Neuronal stem cell (in vitro differentiated cells): ENCODE measurements around the gene GNG13.

Experiments
- DNase-seq: peaks from one replicate; pipeline ENCODE4 v3.0.0-alpha.2; 2013; ENCODE audit warnings: low spot score
- H2AFZ ChIP-seq: one replicate; pipeline ENCODE4 v1.6.1; 2013; ENCODE audit warnings: mild to moderate bottlenecking, low read length, inconsistent platforms
- H2AK5ac ChIP-seq: 2 replicates; pipeline ENCODE4 v1.6.1; 2013; ENCODE audit warnings: low read depth, mild to moderate bottlenecking, inconsistent platforms, low read length, moderate library complexity, mixed read lengths
- H2BK120ac ChIP-seq: 2 replicates; pipeline ENCODE4 v1.6.1; 2013; ENCODE audit warnings: low read depth, mild to moderate bottlenecking, inconsistent platforms, low read length, moderate library complexity, mixed read lengths
- H2BK12ac ChIP-seq: one replicate; pipeline ENCODE4 v1.6.1; 2013; ENCODE audit warnings: low read length, inconsistent platforms
- H2BK15ac ChIP-seq: 2 replicates; pipeline ENCODE4 v1.6.1; 2013; ENCODE audit warnings: mild to moderate bottlenecking, low read length, inconsistent platforms, mixed read lengths
- H2BK5ac ChIP-seq: one replicate; pipeline ENCODE4 v1.6.1; 2013; ENCODE audit warnings: inconsistent platforms, mild to moderate bottlenecking, low read length, moderate library complexity
- H3K14ac ChIP-seq: one replicate; pipeline ENCODE4 v1.6.1; 2013; ENCODE audit warnings: low read length, inconsistent platforms
- H3K18ac ChIP-seq: 2 replicates; pipeline ENCODE4 v1.6.1; 2013; ENCODE audit warnings: low read length, inconsistent platforms
- H3K23ac ChIP-seq: 2 replicates; pipeline ENCODE4 v1.6.1; 2013; ENCODE audit warnings: low read depth, mild to moderate bottlenecking, mixed read lengths, low read length, inconsistent platforms; ENCODE audit not compliant: poor library complexity
- H3K27ac ChIP-seq: replicated peaks from 3 replicates; pipeline ENCODE4 v1.5.1; 2013; ENCODE audit warnings: low read length, inconsistent platforms
- H3K27me3 ChIP-seq, 3 experiments: 2 replicates each; pipeline ENCODE4 v1.6.1; 2013; ENCODE audit warnings: low read length in 3 of 3, mild to moderate bottlenecking in 2 of 3, inconsistent platforms in 1 of 3, low read depth in 1 of 3, mixed read lengths in 1 of 3, moderate library complexity in 1 of 3; ENCODE audit not compliant: control insufficient read depth in 3 of 3, insufficient read depth in 3 of 3
- H3K36me3 ChIP-seq, 2 donors: replicated peaks in 1 of 2; 2 replicates each; pipeline ENCODE4 v1.6.1; 2013; ENCODE audit warnings: low read length in 2 of 2; ENCODE audit not compliant: control insufficient read depth in 2 of 2, insufficient read depth in 2 of 2
- H3K4ac ChIP-seq: 2 replicates; pipeline ENCODE4 v1.6.1; 2013; ENCODE audit warnings: inconsistent platforms, mild to moderate bottlenecking, low read length, moderate library complexity
- H3K4me1 ChIP-seq, 2 donors: 1 replicate in 1 of 2; 2 replicates in 1 of 2; pipeline ENCODE4 v1.6.1; 2013; ENCODE audit warnings: low read length in 2 of 2, low read depth in 1 of 2; ENCODE audit not compliant: control insufficient read depth in 2 of 2, insufficient read depth in 1 of 2
- H3K4me2 ChIP-seq: one replicate; pipeline ENCODE4 v1.6.1; 2013; ENCODE audit warnings: mild to moderate bottlenecking, low read length, inconsistent platforms; ENCODE audit not compliant: insufficient read depth, poor library complexity, severe bottlenecking
- H3K4me3 ChIP-seq, 2 donors: 2 replicates each; pipeline ENCODE4 v1.5.1; 2013; ENCODE audit warnings: low read length in 2 of 2, mild to moderate bottlenecking in 2 of 2, inconsistent platforms in 1 of 2, moderate library complexity in 1 of 2
- H3K79me1 ChIP-seq: one replicate; pipeline ENCODE4 v1.6.1; 2013; ENCODE audit warnings: low read depth, mild to moderate bottlenecking, inconsistent platforms, low read length, moderate library complexity
- H3K9ac ChIP-seq: one replicate; pipeline ENCODE4 v1.6.1; 2013; ENCODE audit warnings: mild to moderate bottlenecking, low read depth, low read length, inconsistent platforms; ENCODE audit not compliant: poor library complexity
- H3K9me3 ChIP-seq, 2 donors: replicated peaks in 1 of 2; 2 replicates each; pipeline versions ENCODE3 to v1.6.1; 2013; ENCODE audit warnings: low read length in 2 of 2, mild to moderate bottlenecking in 2 of 2, inconsistent platforms in 1 of 2, low read depth in 1 of 2, mixed read lengths in 1 of 2, moderate library complexity in 1 of 2; ENCODE audit not compliant: control insufficient read depth in 2 of 2, insufficient read depth in 1 of 2
- H4K8ac ChIP-seq: one replicate; pipeline ENCODE4 v1.6.1; 2013; ENCODE audit warnings: low read depth, mild to moderate bottlenecking, inconsistent platforms, low read length, moderate library complexity
- H4K91ac ChIP-seq: one replicate; pipeline ENCODE4 v1.6.1; 2013; ENCODE audit warnings: low read length, low read depth, mild to moderate bottlenecking, inconsistent platforms; ENCODE audit not compliant: poor library complexity
- WGBS, 2 donors: extraction: QIAGEN DNeasy Blood & Tissue Kit; methylation state at CpG; one replicate each; pipeline ENCODE4 v1.1.7; 2013; ENCODE audit warnings: missing lambda C conversion rate in 2 of 2, mixed read lengths in 1 of 2; ENCODE audit not compliant: insufficient read length in 2 of 2, insufficient replicate concordance in 1 of 2; ENCODE audit errors: extremely low coverage in 2 of 2; 5-methylcytosine and 5-hydroxymethylcytosine counted together

GNG13 gene

DNA sequence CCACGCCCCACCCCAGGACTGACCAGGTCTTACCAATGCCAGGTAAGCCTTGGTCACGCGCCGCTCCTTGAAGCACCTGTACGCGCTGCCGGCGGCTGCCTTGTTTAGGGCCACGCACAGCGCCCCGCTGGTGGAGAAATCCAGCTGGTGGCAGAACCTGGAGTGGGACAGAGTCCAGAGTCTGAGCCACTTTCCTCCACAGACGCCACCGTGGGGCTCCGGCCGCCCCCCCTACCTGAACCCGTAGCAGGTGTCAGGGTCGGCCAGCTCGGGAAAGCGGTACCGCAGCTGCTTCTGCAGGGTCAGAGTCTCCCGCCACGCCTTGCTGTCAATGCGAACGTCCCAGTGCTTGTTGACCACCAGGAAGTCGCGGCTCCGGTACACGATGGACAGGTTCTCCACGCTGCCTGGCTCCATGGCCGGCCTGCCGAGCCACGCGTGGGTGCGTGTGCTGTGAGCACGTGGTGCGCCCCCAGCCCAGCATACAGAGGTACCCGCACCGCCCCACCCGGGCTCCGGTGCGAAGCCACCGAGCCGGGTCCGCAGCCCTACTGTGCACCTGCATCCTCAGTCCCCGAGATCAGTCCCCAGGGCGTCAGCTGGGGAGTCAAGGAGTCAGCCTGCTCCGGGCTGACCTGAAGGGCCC is 13.1 kb downstream of the GNG13 start:
- Histone ChIP-seq H2BK120ac (no peak overlapping the region), H3K27ac (no peak overlapping the region), H3K27me3 (peaks cover 0 to 3% (median 0%) of the 10 kb centered on the region in 3 experiments), H3K36me3 (peaks cover 34 to 49% of the 10 kb centered on the region in 2 donors), H2AFZ (no peak overlapping the region), H2BK15ac (no peak overlapping the region), H3K23ac (peak overlapping the region; percentile 81), H4K8ac (peak overlapping the region; percentile 72), H4K91ac (no peak overlapping the region), H2BK12ac (no peak overlapping the region), H3K18ac (no peak overlapping the region), H2BK5ac (no peak overlapping the region), H3K14ac (peak overlapping the region; percentile 39), H2AK5ac (peak overlapping the region; percentile 78), H3K4me2 (peak overlapping the region; percentile 89), H3K9me3 (no peaks in the 10 kb centered on the region), H3K79me1 (peaks cover 54% of the 10 kb centered on the region), H3K4me1 (peaks cover 8 to 9% of the 10 kb centered on the region in 2 donors), H3K4me3 (peak overlapping the region; percentile 75 to 98), H3K4ac (no peak overlapping the region), H3K9ac (peak overlapping the region; percentile 97)
- DNase-seq = no peak
- no CpG with 5 or more reads among the region's 47 CpGs for whole genome bisulfite sequencing, 2 donors

DNA sequence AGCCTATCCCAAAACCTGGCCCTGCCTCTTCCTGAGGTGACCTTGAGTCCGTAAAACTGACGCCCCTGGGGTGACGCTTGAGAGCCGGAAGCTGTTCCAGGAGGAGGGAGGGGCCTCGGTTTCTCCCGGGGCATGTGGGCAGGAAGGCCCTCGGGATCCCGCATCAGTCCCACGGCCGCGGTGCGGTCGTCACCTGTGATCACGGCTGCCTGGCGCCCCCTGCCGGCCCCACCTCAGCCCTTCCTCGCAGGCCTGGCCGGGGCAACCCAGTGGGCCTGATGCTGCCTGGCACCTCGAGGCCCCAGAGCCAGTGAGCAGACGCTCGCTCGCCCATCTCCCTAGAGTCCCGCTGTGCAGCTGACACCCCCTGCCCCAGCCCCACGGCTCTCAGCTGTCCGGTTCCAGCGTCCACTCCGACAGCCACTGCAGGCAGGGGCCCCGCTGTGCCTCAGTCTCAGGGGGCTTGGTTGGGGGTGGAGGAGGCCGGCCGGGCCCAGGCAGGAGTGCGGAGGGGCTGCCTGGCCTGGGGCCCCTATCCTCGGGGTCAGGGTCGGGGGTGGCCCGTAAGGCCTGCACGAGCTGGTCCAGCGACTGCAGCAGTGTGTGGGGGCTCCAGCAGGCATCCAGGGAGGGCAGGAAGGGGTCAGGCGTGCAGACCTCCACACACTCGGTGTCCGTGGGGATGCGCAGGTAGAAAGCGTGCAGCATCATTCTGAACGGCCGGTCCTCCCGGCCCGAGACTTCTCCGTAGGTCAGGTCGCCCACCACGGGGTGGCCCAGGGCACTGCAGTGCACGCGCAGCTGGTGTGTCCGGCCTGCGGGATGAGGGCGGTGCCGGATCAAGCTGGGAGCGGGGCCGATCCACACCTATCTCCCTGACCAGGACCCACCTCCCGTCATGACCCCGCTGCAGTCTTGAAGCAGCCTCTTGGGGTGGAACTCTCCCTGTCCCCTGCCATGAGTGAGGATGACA is 14.7 kb downstream of the GNG13 start:
- Histone ChIP-seq H2BK120ac (no peak overlapping the region), H3K4me2 (no peak overlapping the region), H3K27me3 (peaks cover 0 to 18% (median 0%) of the 10 kb centered on the region in 3 experiments), H3K4me1 (peaks cover 8 to 9% of the 10 kb centered on the region in 2 donors), H2AK5ac (peak overlapping the region; percentile 88), H4K8ac (peak overlapping the region; percentile 43), H2BK5ac (peak overlapping the region; percentile 75), H2AFZ (no peak overlapping the region), H3K4ac (no peak overlapping the region), H2BK12ac (peak overlapping the region; percentile 58), H3K9me3 (no peaks in the 10 kb centered on the region), H4K91ac (no peak overlapping the region), H3K79me1 (peaks cover 48% of the 10 kb centered on the region), H3K23ac (peak overlapping the region; percentile 80), H3K27ac (no peak overlapping the region), H3K36me3 (peaks cover 20 to 35% of the 10 kb centered on the region in 2 donors), H3K4me3 (peak overlapping the region; percentile 39 to 75), H2BK15ac (no peak overlapping the region), H3K14ac (no peak overlapping the region), H3K9ac (peak overlapping the region; percentile 4), H3K18ac (peak overlapping the region; percentile 85)
- DNase-seq = peak; percentile 61
- no CpG with 5 or more reads among the region's 58 CpGs for WGBS, 2 donors

DNA sequence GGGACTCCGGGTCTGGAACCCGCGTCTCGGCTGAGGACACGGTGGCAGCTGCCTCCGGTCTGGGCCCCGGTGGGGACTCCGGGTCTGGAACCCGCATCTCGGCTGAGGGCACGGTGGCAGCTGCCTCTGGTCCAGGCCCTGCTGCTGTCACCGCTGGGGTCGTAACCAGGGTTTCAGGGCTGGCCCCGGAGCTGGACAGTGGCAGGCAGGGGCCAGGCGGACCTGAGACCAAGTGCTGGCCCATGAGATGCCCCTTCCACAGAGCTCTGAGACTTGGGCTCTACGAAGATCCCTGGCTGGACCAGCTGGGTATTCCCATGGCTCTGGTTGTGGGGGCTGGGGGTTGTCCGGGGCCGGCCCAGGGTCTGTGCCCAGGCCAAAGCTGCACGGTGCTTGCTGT is 16.1 kb downstream of the GNG13 start:
- Histone ChIP-seq H2BK5ac (peak overlapping the region; percentile 53), H2BK120ac (no peak overlapping the region), H2BK15ac (no peak overlapping the region), H3K36me3 (peaks cover 9 to 20% of the 10 kb centered on the region in 2 donors), H3K79me1 (peaks cover 39% of the 10 kb centered on the region), H3K27me3 (peaks cover 0 to 29% (median 3%) of the 10 kb centered on the region in 3 experiments), H3K4ac (no peak overlapping the region), H3K9me3 (no peaks in the 10 kb centered on the region), H2AFZ (no peak overlapping the region), H3K14ac (no peak overlapping the region), H3K23ac (peak overlapping the region; percentile 80), H3K4me1 (peaks cover 6 to 8% of the 10 kb centered on the region in 2 donors), H3K4me3 (no peak overlapping the region), H3K18ac (no peak overlapping the region), H4K8ac (no peak overlapping the region), H3K9ac (no peak overlapping the region), H3K27ac (no peak overlapping the region), H4K91ac (no peak overlapping the region), H3K4me2 (no peak overlapping the region), H2AK5ac (no peak overlapping the region), H2BK12ac (no peak overlapping the region)
- no peak for DNase-seq
- WGBS, 2 donors = no CpG with 5 or more reads among the region's 19 CpGs
